ENCODE measurements around the gene SERPINI1. TPM values are rescaled to one million over a fixed set of nuclear protein-coding genes. Genes with fewer than 3 reads are reported as not detected.
A peak's percentile ranks its signal among the peaks of the same experiment; 100 is the strongest.

The SERPINI1 gene
- total and polyA plus RNA-seq, 9 of the 15 experiments (the other 6 are each of a cell fraction or from before 2014, with no cell fraction given) = 1.6 to 9.9 (median 3.5) TPM

GRCh38 chr3:167735233-167736138 lies at the start of gene SERPINI1 (continued):
- no peak for TF ChIP-seq BCLAF1 (IDR thresholded peaks at IDR 0.05; ENCODE audit: borderline replicate concordance in 1 of 2, control insufficient read depth in 1 of 2, low read depth in 2 of 2, low read length in 1 of 2)
- no peak for TF ChIP-seq PRDM10 (IDR thresholded peaks at IDR 0.05; ENCODE audit: partially characterized antibody)
- peak; percentile 69 for TF ChIP-seq SUPT5H (IDR thresholded peaks at IDR 0.05)
- TF ChIP-seq KDM4B (IDR thresholded peaks at IDR 0.05; ENCODE audit: borderline replicate concordance in 2 of 2, low read depth in 1 of 2) = no peak
- TF ChIP-seq AFF4 (CRISPR knock-in tag; IDR thresholded peaks at IDR 0.05) = no peak
- TF ChIP-seq YY1 (IDR thresholded peaks at IDR 0.05; ENCODE audit: borderline replicate concordance in 1 of 3, control insufficient read depth in 1 of 3, extremely low read depth in 1 of 3, insufficient read depth in 3 of 3, insufficient read length in 1 of 3, insufficient replicate concordance in 2 of 3, low read depth in 1 of 3, low read length in 2 of 3) = no peak
- TF ChIP-seq RBFOX2 (IDR thresholded peaks at IDR 0.05; ENCODE audit: low read depth, low read length) = 0 out of 2 replicates have a peak, but pooled peaks have one; percentile 6
- TF ChIP-seq SMC3 (conservative IDR thresholded peaks at IDR 0.05; ENCODE audit: insufficient read depth, low read depth, low read length) = no peak
- no peak for TF ChIP-seq PTBP1 (IDR thresholded peaks at IDR 0.05; ENCODE audit: low read depth, low read length)
- no peak for TF ChIP-seq ZBTB12 (CRISPR knock-in tag; IDR thresholded peaks at IDR 0.05)
- no peak for TF ChIP-seq RB1 (IDR thresholded peaks at IDR 0.05; ENCODE audit: low read depth)
- no peak for TF ChIP-seq ADNP (tag; IDR thresholded peaks at IDR 0.05)
- TF ChIP-seq ZNF780A (CRISPR knock-in tag; IDR thresholded peaks at IDR 0.05) = no peak

Measured in K562 (cell line).